ENCODE data around the gene KRTAP13-4. TPM values are rescaled to one million over a fixed set of nuclear protein-coding genes. Genes with fewer than 3 reads are reported as not detected.

KRTAP13-4 gene
- polyA plus RNA-seq, 2 of the 4 experiments (the other 2 are of a cell fraction): not detected

- WGBS (ENCODE audit: missing lambda C conversion rate): 2% methylated on average over 2 of the region's 2 CpGs
- no peak for DNase-seq (ENCODE audit: low read depth in 1 of 2, low spot score in 1 of 2)
- POLR2A ChIA-PET: no interaction called here
- FAIRE-seq: no peak
- no peaks in the 10 kb centered on the region for H3K9me3 ChIP-seq
- H3K27ac ChIP-seq: no peak overlapping the region
- no peak overlapping the region for H3K4me3 ChIP-seq
- TF ChIP-seq CHD4 (IDR thresholded peaks at IDR 0.05; ENCODE audit: borderline replicate concordance) (no peak), MAZ (IDR thresholded peaks at IDR 0.05; ENCODE audit: borderline replicate concordance, low read depth, low read length) (no peak), POLR2A (IDR thresholded peaks at IDR 0.05; ENCODE audit: low read length) (no peak), FOXS1 (CRISPR knock-in tag; IDR thresholded peaks at IDR 0.05) (no peak), CTCF (IDR thresholded peaks at IDR 0.05) (no peak), MAX (IDR thresholded peaks at IDR 0.05) (no peak), PBX3 (IDR thresholded peaks at IDR 0.05) (no peak), ZC3H11A (IDR thresholded peaks at IDR 0.05) (no peak), CBX8 (IDR thresholded peaks at IDR 0.05) (no peak), RNF2 (IDR thresholded peaks at IDR 0.05; ENCODE audit: borderline replicate concordance, low read depth) (no peak), HEYL (CRISPR knock-in tag; IDR thresholded peaks at IDR 0.05) (no peak), RFX5 (IDR thresholded peaks at IDR 0.05) (no peak), ATOH8 (CRISPR knock-in tag; IDR thresholded peaks at IDR 0.05; ENCODE audit: low read depth) (no peak), TP53 (CRISPR knock-in tag; IDR thresholded peaks at IDR 0.05) (no peak), CBX2 (IDR thresholded peaks at IDR 0.05; ENCODE audit: borderline replicate concordance, low read depth) (no peak), USF2 (IDR thresholded peaks at IDR 0.05) (no peak), PHF8 (IDR thresholded peaks at IDR 0.05; ENCODE audit: borderline replicate concordance, low read depth) (no peak)
- CTCF ChIA-PET: no interaction called here
- ATAC-seq: no peak
- no peaks in the 10 kb centered on the region for H3K4me1 ChIP-seq
- no peak overlapping the region for H3K4me2 ChIP-seq
These were observed 38.5 kb upstream of the KRTAP13-4 start for GRCh38 chr21:30391492-30392025.

- H3K9me3 ChIP-seq: no peaks in the 10 kb centered on the region
- no peak within 1 kb of the TSS for H3K27ac ChIP-seq
- FAIRE-seq: no peak
- no peaks in the 10 kb centered on the region for H3K4me1 ChIP-seq
- no peak for DNase-seq (ENCODE audit: low read depth in 1 of 2, low spot score in 1 of 2)
- ATAC-seq: no peak
- TF ChIP-seq HOXB13 (CRISPR knock-in tag; IDR thresholded peaks at IDR 0.05; ENCODE audit: low read depth) (no peak), HES2 (IDR thresholded peaks at IDR 0.05) (no peak), EHF (CRISPR knock-in tag; IDR thresholded peaks at IDR 0.05) (no peak)
- ChIA-PET CTCF (no interaction called here), POLR2A (no interaction called here)
- 11% methylated on average over 4 of the region's 4 CpGs for WGBS (ENCODE audit: missing lambda C conversion rate)
- H3K4me2 ChIP-seq: no peak within 1 kb of the TSS
- H3K4me3 ChIP-seq: no peak within 1 kb of the TSS
These were observed 34.3 kb upstream of the KRTAP13-4 start, which contains the start of gene KRTAP13-1 for GRCh38 chr21:30395731-30396130. Gene KRTAP13-1, plus strand, starts transcription at chr21:30396031. Its CDS starts 56 bp downstream, at chr21:30396087.
